GM12878 (cell line): ENCODE data around the gene ELOVL4. TPM values are rescaled to one million over a fixed set of nuclear protein-coding genes. Genes with fewer than 3 reads are reported as not detected.
A peak's percentile ranks its signal among the peaks of the same experiment; 100 is the strongest.

Experiments
- ATAC-seq: fragments of 200-7000 bp; cut with Tn5 transposase; 3 replicates; pipeline ENCODE4 v1.9.1; 2020; ENCODE audit warnings: mild to moderate bottlenecking, moderate library complexity
- BruUV-seq: library from RNA; stranded (reverse); fragments of 400-500 nt; replicated peaks from 2 replicates; lab custom pipeline; 2021; lab: Mats Ljungman, UMichigan
- CTCF ChIA-PET: fragments of 300-600 bp; sonication (Branson Sonifier 250); formaldehyde crosslinking; extraction: SDS; loops from one replicate; lab custom pipeline; 2021; ENCODE audit warnings: inconsistent platforms; lab: Yijun Ruan, JAX
- POLR2A ChIA-PET: fragments of 350-600 bp; formaldehyde crosslinking; extraction: SDS; loops from one replicate; lab custom pipeline; 2021; ENCODE audit warnings: inconsistent platforms; lab: Charles Lee
- RAD21 ChIA-PET: fragments of 300-600 bp; sonication (Branson Sonifier 250); formaldehyde crosslinking; loops from one replicate; lab custom pipeline; 2023; ENCODE audit warnings: antibody characterized with exemption; ENCODE audit not compliant: unreplicated experiment; lab: Charles Lee
- SMC1A ChIA-PET: fragments of 300-600 bp; sonication (Branson Sonifier 250); formaldehyde crosslinking; loops from one replicate; lab custom pipeline; 2023; ENCODE audit not compliant: unreplicated experiment, uncharacterized antibody; lab: Charles Lee
- DNase-seq: peaks from one replicate; pipeline ENCODE4 v3.0.0-alpha.2; 2011; ENCODE audit warnings: low read depth, low spot score
- FAIRE-seq: peaks from 3 replicates; lab custom pipeline; 2011; peaks lifted over from hg19 to GRCh38; lab: Jason Lieb, UNC
- H2AFZ ChIP-seq: 2 replicates; pipeline ENCODE4 v1.6.0; 2011; ENCODE audit warnings: low read depth, low read length, control low read depth; ENCODE audit not compliant: control insufficient read depth
- H3K27ac ChIP-seq: 2 replicates; pipeline ENCODE4 v1.5.1; 2011; ENCODE audit warnings: control low read depth; ENCODE audit not compliant: control insufficient read depth, insufficient read depth
- H3K27me3 ChIP-seq, 2 experiments: replicated peaks in 1 of 2; 2 replicates each; pipeline versions ENCODE4 v1.6.0 to v1.6.1; 2011; ENCODE audit warnings: low read length in 1 of 2; ENCODE audit not compliant: control insufficient read depth in 2 of 2, insufficient read depth in 2 of 2
- H3K36me3 ChIP-seq, 2 experiments: 2 replicates each; pipeline ENCODE4 v1.5.1; 2011; ENCODE audit warnings: low read length in 1 of 2; ENCODE audit not compliant: control insufficient read depth in 2 of 2, insufficient read depth in 2 of 2
- H3K4me1 ChIP-seq: 2 replicates; pipeline ENCODE4 v1.6.1; 2011; ENCODE audit warnings: mild to moderate bottlenecking, low read length, moderate library complexity, mixed read lengths; ENCODE audit not compliant: control insufficient read depth, insufficient read depth
- H3K4me2 ChIP-seq: 2 replicates; pipeline ENCODE4 v1.6.0; 2011; ENCODE audit warnings: control low read depth; ENCODE audit not compliant: control insufficient read depth, insufficient read depth
- H3K4me3 ChIP-seq: fragments of 200-600 bp; sonication (generic); 2 replicates; pipeline ENCODE4 v1.5.1; 2016
- H3K79me2 ChIP-seq: 2 replicates; pipeline ENCODE4 v1.6.0; 2011; ENCODE audit warnings: low read length; ENCODE audit not compliant: control insufficient read depth, insufficient read depth
- H3K9ac ChIP-seq: 2 replicates; pipeline ENCODE4 v1.8.0; 2011; ENCODE audit warnings: low read length, control low read depth, mixed read lengths; ENCODE audit not compliant: control insufficient read depth, insufficient read depth
- H3K9me3 ChIP-seq: replicated peaks from 3 replicates; pipeline ENCODE4 v1.5.1; 2011; ENCODE audit warnings: mild to moderate bottlenecking, low read length; ENCODE audit not compliant: control insufficient read depth, insufficient read depth
- H4K20me1 ChIP-seq: 2 replicates; pipeline ENCODE4 v1.6.0; 2011; ENCODE audit not compliant: control insufficient read depth, insufficient read depth
- CREB1 ChIP-seq: IDR thresholded peaks from 2 replicates; pipeline ENCODE4 v1.6.1; 2012; ENCODE audit warnings: low read depth, mild to moderate bottlenecking, inconsistent platforms
- FOXM1 ChIP-seq: IDR thresholded peaks from 2 replicates; pipeline ENCODE4 v1.6.1; 2012; ENCODE audit warnings: low read depth, mild to moderate bottlenecking, inconsistent platforms, low read length, moderate library complexity
- GATAD2B ChIP-seq: fragments of 450-650 bp; conservative IDR thresholded peaks from 2 replicates; pipeline ENCODE4 v1.6.1; 2017; ENCODE audit warnings: low read depth, mild to moderate bottlenecking, moderate library complexity
- IKZF2 ChIP-seq, 2 experiments: fragments of 450-650 bp; IDR thresholded peaks; 2 replicates each; pipeline ENCODE4 v1.6.1; 2017; ENCODE audit warnings: mild to moderate bottlenecking in 2 of 2, moderate library complexity in 2 of 2
- RUNX3 ChIP-seq: IDR thresholded peaks from 2 replicates; pipeline ENCODE4 v1.6.1; 2012; ENCODE audit warnings: low read length, inconsistent platforms
- SMAD1 ChIP-seq: fragments of 450-650 bp; IDR thresholded peaks from 2 replicates; pipeline ENCODE4 v1.6.1; 2018; ENCODE audit warnings: mild to moderate bottlenecking, low read depth; ENCODE audit not compliant: partially characterized antibody
- SREBF2 ChIP-seq: IDR thresholded peaks from 2 replicates; pipeline ENCODE4 v1.6.1; 2012; ENCODE audit warnings: mild to moderate bottlenecking, low read length
- SUZ12 ChIP-seq: fragments of 200-600 bp; sonication (generic); IDR thresholded peaks from one replicate; pipeline ENCODE4 v1.6.1; 2018; ENCODE audit warnings: antibody characterized with exemption, mild to moderate bottlenecking; ENCODE audit not compliant: unreplicated experiment
- TBL1XR1 ChIP-seq: IDR thresholded peaks from 2 replicates; pipeline ENCODE4 v1.6.1; 2012; ENCODE audit warnings: low read depth, low read length, improper control_type of control experiment
- YY1 ChIP-seq: IDR thresholded peaks from 2 replicates; pipeline ENCODE4 v1.6.1; 2011; ENCODE audit warnings: low read depth, mild to moderate bottlenecking, low read length
- ZNF622 ChIP-seq: fragments of 450-650 bp; IDR thresholded peaks from 2 replicates; pipeline ENCODE4 v1.6.1; 2017; ENCODE audit warnings: mild to moderate bottlenecking, inconsistent platforms
- WGBS: methylation state at CpG from one replicate; pipeline ENCODE4 v1.1.6; 2016; ENCODE audit warnings: low lambda C conversion rate; ENCODE audit not compliant: insufficient replicate concordance, insufficient coverage; ENCODE audit errors: missing lambda C conversion rate; 5-methylcytosine and 5-hydroxymethylcytosine counted together
- in situ Hi-C: fragments of 300-500 bp; cut with MboI; formaldehyde crosslinking; loops from 9 replicates; pipeline ENCODE4 v1.14.3; 2018; ENCODE audit warnings: mixed read lengths
- intact Hi-C: fragments of 100-400 bp; cut with micrococcal nuclease; formaldehyde crosslinking; loops from one replicate; pipeline ENCODE4 v1.14.2; 2022; ENCODE audit not compliant: unreplicated experiment
- polyA plus RNA-seq, 11 experiments: library from polyadenylated mRNA; depleted of rRNA in 4 of 11; unstranded in 6 of 11; stranded (reverse) in 5 of 11; fragments of >200 nt; fragmentation: Nextera tagmentation in 4 of 11; fragmentation: Illumina TruSeq in 1 of 11; extraction: Ambion mirVana in 4 of 11; extraction: Trizol in 1 of 11; gene quantifications; 1 replicate in 1 of 11; 2 replicates in 10 of 11; pipeline versions ENCODE4 v1.2.1 to v1.2.3, GENCODE V29; 2011 to 2016; ENCODE audit warnings: inconsistent platforms in 2 of 11, missing spikeins in 2 of 11, low read depth in 1 of 11
- total RNA-seq, 4 experiments: library from RNA; depleted of rRNA in 3 of 4; stranded (reverse); fragments of >200 nt in 3 of 4; fragmentation: Illumina TruSeq in 1 of 4; extraction: Trizol in 1 of 4; gene quantifications; 2 replicates each; pipeline versions ENCODE4 v1.2.1 to v1.2.3, GENCODE V29; 2013 to 2021
- TF ChIP-seq, protein P1 (sequence below), 3 experiments: IDR thresholded peaks in 2 of 3; conservative IDR thresholded peaks in 1 of 3; 2 replicates each; pipeline ENCODE4 v1.5.1; 2011; ENCODE audit warnings: low read depth in 3 of 3, low read length in 3 of 3, mild to moderate bottlenecking in 3 of 3, control low read depth in 2 of 3, moderate library complexity in 2 of 3, inconsistent platforms in 1 of 3, mixed read lengths in 1 of 3; ENCODE audit not compliant: control insufficient read depth in 2 of 3, insufficient read depth in 1 of 3; ENCODE audit errors: extremely low read depth in 1 of 3

ELOVL4 gene
- total and polyA plus RNA-seq, 10 of the 15 experiments (the other 5 are each of a cell fraction or from before 2014, with no cell fraction given), result 0.03 to 0.15 (median 0.08) TPM; not detected in 7

GRCh38 chr6:79946272-79947190, 822 bp downstream of the ELOVL4 start:
- CTCF ChIA-PET, result interaction anchor here (0.8 to 3.2 kb wide), 4 partner anchors 8 to 148 kb away, joined by 3 to 16 read pairs (median 4); no protein-coding TSS in a partner anchor
- H4K20me1 ChIP-seq, result no peaks in the 10 kb centered on the region
- in situ Hi-C loops, result loop anchor here (25.0 kb wide), 1 partner anchor 141 kb away; no protein-coding TSS in a partner anchor
- H3K36me3 ChIP-seq, result no peaks in the 10 kb centered on the region
- H3K4me2 ChIP-seq, result peak overlapping the region; percentile 90
- H2AFZ ChIP-seq, result peak overlapping the region; percentile 66
- RAD21 ChIA-PET, result interaction anchor here (0.9 kb wide), 1 partner anchor 147 kb away, joined by 4 read pairs; no protein-coding TSS in a partner anchor
- peak; percentile 34 for ATAC-seq
- H3K79me2 ChIP-seq, result no peaks in the 10 kb centered on the region
- H3K27me3 ChIP-seq, result peaks cover 3 to 17% of the 10 kb centered on the region in 2 experiments
- H3K4me1 ChIP-seq, result 0 out of 2 replicates have a peak, but pooled peaks cover 3% of the 10 kb centered on the region
- no peak overlapping the region for H3K27ac ChIP-seq
- no peak for FAIRE-seq
- peak overlapping the region; percentile 60; the same call in 1 of the 2 replicates for H3K4me3 ChIP-seq
- SMC1A ChIA-PET, result interaction anchor here (0.6 to 2.1 kb wide), 4 partner anchors 9 to 991 kb away, joined by 3 to 7 read pairs (median 4); no protein-coding TSS in a partner anchor
- no peak for DNase-seq
- H3K9ac ChIP-seq, result no peak overlapping the region
- intact Hi-C loops, result no loop called here
- TF ChIP-seq SUZ12, result peak; percentile 67
- TF ChIP-seq CREB1, result no peak
- no peak for TF ChIP-seq RUNX3
- no peak for TF ChIP-seq IKZF2 (IDR thresholded peaks at IDR 0.05)
- no peak for TF ChIP-seq SMAD1
- TF ChIP-seq GATAD2B, result no peak
- TF ChIP-seq TBL1XR1, result no peak
- no peak for TF ChIP-seq FOXM1
- no peak for TF ChIP-seq ZNF622
- no peak for TF ChIP-seq SREBF2
- TF ChIP-seq, protein P1, sequence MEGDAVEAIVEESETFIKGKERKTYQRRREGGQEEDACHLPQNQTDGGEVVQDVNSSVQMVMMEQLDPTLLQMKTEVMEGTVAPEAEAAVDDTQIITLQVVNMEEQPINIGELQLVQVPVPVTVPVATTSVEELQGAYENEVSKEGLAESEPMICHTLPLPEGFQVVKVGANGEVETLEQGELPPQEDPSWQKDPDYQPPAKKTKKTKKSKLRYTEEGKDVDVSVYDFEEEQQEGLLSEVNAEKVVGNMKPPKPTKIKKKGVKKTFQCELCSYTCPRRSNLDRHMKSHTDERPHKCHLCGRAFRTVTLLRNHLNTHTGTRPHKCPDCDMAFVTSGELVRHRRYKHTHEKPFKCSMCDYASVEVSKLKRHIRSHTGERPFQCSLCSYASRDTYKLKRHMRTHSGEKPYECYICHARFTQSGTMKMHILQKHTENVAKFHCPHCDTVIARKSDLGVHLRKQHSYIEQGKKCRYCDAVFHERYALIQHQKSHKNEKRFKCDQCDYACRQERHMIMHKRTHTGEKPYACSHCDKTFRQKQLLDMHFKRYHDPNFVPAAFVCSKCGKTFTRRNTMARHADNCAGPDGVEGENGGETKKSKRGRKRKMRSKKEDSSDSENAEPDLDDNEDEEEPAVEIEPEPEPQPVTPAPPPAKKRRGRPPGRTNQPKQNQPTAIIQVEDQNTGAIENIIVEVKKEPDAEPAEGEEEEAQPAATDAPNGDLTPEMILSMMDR (IDR thresholded peaks at IDR 0.05 in 2 of 3, conservative IDR thresholded peaks at IDR 0.05 in 1 of 3; ENCODE audit: control insufficient read depth in 2 of 3, extremely low read depth in 1 of 3, insufficient read depth in 1 of 3, low read depth in 3 of 3, low read length in 3 of 3), result peak; percentile 19 to 36 (median 24); a peak in 4 of 6 replicates
- TF ChIP-seq YY1, result no peak
- no TSS peak for BruUV-seq
- no peaks in the 10 kb centered on the region for H3K9me3 ChIP-seq
- POLR2A ChIA-PET, result no interaction called here
- WGBS, result under 1% methylated on average over 37 of the region's 38 CpGs
